Jurkat, Clone E6-1 (cell line): ENCODE measurements around the gene C2orf78.
"Not testable (repeated sequence)": the region's sequence is repeated elsewhere in the genome, so short reads cannot be mapped to it uniquely, and the experiment has no call there.

ENCODE experiments used
- DNase-seq: peaks from one replicate; pipeline ENCODE4 v3.0.0-alpha.2; 2011; ENCODE audit warnings: low read depth, low spot score
- H3K4me3 ChIP-seq: 2 replicates; pipeline ENCODE4 v1.5.1; 2011; ENCODE audit warnings: mild to moderate bottlenecking, low read length, control low read depth, moderate library complexity

C2orf78 gene

GRCh38 chr2:73776869-73777519 lies 7.0 kb upstream of the C2orf78 start:
- no peak overlapping the region for H3K4me3 ChIP-seq
- DNase-seq, result no peak

DNA sequence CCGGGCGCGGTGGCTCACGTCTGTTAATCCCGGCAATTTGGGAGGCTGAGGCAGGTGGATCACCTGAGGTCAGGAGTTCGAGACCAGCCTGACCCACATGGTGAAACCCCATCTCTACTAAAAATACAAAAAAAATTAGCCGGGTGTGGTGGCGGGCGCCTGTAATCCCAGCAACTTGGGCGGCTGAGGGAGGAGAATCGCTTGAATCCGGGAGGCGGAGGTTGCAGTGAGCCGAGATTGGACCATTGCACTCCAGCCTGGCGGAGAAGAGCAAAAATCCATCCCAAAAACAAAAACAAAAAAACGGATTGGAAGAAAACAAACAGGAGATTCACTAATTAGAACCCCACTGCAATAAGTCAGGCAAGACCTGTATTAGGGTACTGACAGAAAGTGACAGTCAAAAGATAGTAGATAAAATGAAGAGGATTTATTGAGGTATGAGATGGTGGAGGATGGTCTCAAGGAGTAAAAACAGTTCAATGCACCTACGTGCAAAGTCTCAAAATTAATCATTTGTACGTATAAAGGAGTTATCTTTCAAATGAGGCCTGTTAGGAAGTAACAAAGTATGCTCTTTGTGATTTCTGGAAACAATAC lies 5.0 kb upstream of the C2orf78 start:
- not testable (repeated sequence) for DNase-seq
- peak overlapping the region; percentile 99 for H3K4me3 ChIP-seq

- peak; percentile 94 for DNase-seq
- peak within 1 kb of the TSS; percentile 99 for H3K4me3 ChIP-seq
Observed at GRCh38 chr2:73779467-73780236, 4.3 kb upstream of the C2orf78 start, which contains the start of gene DUSP11. DUSP11 (minus strand) TSS chr2:73780103; CDS start chr2:73779974, 129 bp downstream.

DNA sequence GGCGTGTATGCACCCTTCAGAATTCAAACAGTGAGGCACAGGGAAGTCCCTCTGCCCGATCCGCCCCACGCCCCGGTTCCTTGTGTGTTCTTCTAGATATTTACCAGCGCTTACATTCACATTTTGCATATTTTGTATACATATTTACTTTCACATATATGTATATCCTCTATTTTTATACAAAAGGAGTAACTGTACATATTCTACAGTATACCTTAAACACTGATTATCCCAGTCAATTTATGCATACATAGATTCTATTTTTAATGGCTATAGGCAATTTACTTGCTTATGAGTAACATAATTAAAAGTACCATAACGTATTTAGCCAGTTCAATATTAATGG lies 3.8 kb upstream of the C2orf78 start:
- H3K4me3 ChIP-seq, result peak overlapping the region; percentile 99
- DNase-seq, result no peak

DNA sequence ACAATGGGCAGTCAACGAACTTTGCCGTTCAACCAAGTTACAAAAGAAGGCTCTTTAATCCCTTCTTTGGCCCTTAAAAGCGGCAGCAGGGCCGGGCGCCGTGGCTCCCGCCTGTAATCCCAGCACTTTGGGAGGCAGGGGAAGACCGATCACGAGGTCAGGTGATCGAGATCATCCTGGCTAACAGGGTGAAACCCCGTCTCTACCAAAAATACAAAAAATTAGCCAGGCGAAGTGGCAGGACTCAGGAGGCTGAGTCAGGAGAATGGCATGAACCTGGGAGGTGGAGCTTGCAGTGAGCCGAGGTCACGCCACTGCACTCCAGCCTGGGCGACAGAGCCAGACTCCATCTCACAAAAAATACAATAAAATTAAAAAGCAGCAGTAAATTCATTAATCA lies 581 bp upstream of the C2orf78 start:
- not testable (repeated sequence) for H3K4me3 ChIP-seq, DNase-seq

DNA sequence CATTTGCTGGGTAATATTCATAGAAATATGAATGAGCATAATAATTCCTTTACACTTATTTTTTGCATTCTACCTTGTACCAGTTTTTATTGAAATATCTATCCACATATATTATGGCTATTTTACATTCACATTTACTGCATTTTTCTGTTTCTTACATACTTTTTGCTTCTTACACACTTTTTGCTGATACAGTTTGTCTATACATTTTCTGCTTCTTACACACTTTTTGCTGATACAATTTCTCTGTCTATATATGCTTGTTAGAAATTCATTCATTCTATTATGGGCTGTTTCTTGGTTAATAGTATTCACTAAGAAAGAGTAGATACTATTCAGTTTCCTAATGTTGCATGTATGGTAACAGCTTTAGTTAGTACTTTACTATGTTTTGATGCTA lies 27.9 kb downstream of the C2orf78 start:
- H3K4me3 ChIP-seq, result no peak overlapping the region
- no peak for DNase-seq

DNA sequence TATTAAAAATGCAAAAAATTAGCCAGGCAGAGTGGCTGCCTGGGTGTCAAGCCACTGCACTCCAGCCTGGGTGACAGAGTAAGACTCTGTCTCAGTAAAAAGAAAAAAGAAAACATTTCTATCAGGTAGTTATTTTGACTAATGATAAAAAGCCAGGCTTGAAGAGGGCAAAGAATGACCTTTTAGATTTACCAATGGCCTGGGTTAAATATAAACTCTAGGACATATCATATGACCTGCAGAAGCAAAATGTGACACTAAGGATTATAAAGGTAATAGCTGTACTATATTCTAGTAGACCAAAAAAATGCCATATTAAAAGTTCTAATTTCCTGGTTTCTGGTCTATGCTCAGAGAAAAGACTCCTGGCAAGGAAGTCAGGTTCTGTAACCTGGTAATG lies 28.7 kb downstream of the C2orf78 start:
- no peak for DNase-seq
- H3K4me3 ChIP-seq, result no peak overlapping the region

DNA sequence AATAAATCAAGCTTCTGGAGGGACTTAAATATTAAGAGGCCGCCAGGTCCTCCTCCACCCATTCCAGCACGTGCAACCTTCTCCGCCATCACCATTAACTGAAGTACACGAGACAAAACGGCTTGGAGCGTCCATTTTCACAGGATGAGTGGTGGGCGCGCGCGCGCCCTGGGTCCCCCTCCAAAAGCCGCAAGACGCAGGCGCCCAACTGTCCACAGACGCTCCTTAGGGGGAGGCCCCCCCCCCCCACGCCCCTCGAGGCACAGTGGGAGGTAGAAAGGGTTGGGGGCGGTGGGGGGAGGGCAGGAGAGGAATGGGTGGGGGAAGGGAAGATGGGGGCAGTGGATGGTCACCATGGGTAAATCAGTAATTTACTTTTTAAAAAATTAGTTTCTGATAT lies 34.3 kb downstream of the C2orf78 start:
- H3K4me3 ChIP-seq, result no peak overlapping the region
- DNase-seq, result no peak

DNA sequence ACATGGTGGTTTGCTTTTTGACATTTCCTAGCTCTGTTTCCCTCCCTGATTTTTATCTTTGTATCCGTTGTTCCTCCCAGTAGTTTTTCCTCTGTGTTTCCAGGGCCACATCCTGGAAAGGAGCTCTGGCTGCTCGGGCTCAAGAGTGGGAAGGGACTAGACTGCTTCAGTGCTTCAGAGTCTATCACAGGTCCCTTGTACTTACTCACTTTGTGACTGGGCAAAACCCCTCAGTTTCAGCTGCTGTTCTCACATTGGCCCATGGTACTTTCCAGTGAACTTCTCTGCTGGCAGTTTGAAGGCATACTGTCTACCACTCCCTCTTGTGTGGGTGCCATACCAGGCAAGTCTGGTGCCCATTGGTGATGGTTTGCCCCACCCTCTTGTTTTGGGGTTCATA lies 37.2 kb downstream of the C2orf78 start:
- DNase-seq, result no peak
- H3K4me3 ChIP-seq, result no peak overlapping the region

- DNase-seq, result no peak
- H3K4me3 ChIP-seq, result no peak overlapping the region
Observed at GRCh38 chr2:73821669-73822068, 37.7 kb downstream of the C2orf78 start.

DNA sequence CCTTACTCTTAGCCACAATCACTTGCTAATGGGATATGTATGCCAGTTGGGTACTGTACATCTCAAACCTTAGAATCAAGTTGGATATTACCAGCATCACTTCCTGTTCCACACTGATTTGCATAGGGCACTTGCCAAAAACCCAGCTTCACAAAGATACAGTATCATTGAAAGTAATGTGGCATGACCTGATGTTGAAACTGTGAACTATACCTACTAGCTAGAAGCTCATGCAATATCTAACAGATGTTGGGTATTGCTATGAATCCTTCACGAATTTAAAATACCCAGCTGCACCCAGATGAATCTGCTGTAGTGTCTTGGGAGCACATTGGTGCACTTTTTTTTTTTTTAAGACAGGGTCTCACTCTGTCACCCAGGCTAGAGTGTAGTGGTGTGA lies 38.3 kb downstream of the C2orf78 start:
- no peak for DNase-seq
- no peak overlapping the region for H3K4me3 ChIP-seq

DNA sequence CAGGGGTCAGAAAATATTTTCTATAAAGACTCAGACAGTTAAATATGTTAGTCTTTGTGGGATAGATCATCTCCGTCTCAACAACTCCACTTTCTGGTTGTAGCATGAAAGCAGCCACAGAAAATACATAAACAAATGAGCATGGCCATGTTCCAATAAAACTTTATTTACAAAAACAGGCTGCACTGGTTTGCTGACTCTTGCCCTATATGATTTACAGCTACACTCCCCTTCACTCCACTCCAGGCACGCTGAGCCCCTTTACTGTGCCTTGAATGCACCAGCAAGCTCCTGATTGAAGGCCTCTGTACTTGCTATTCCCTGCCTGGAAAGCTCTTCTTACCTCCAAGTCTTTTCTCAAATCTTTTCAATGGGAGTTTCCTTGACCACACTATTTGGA lies 39.0 kb downstream of the C2orf78 start:
- no peak overlapping the region for H3K4me3 ChIP-seq
- DNase-seq, result no peak

DNA sequence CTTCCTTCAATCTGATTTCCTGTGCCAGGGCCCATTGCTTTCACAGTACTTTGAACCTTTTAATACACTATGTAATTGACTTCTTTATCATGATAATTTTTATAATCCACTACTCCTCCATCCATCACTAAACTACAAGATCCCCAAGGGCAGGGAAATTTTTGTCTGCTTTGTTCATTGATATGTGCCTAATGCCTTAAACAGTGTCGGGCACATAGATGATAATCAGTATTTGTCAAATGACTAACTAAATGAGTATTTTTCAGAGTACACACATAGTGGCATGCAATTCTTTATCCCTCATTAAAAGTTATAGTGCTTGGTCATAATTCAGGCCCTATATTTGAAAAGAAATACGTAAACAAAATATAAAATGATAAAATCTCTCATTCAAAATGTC lies 39.4 kb downstream of the C2orf78 start:
- no peak overlapping the region for H3K4me3 ChIP-seq
- no peak for DNase-seq

DNA sequence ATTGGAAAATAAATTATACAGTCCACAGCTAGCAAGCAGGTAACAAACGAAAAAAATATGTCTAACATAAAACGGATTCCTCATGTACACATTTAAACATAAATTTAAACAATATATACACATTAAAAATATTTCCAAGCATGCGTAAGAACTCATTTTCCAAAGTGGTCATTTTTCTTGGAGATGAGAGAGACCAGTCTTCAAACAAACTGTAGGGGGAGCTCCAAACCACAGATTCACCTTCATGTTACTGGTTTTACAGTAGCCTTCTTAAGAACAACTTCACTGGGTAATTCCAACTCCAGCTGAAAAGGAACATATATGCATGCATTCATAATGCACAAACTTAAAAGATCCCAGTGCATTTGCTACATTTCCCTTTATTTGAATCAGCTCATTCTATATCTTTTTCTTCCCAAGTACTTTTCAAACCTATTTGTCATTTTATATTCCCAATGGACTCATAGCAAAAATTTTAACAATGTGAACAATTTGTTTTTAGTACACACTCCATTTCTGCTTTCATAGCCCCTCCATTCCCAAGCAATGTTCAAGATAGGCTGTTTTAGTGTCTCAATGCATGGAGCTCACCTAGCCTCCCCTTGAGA lies 40.0 kb downstream of the C2orf78 start:
- H3K4me3 ChIP-seq, result no peak overlapping the region
- DNase-seq, result peak; percentile 84

DNA sequence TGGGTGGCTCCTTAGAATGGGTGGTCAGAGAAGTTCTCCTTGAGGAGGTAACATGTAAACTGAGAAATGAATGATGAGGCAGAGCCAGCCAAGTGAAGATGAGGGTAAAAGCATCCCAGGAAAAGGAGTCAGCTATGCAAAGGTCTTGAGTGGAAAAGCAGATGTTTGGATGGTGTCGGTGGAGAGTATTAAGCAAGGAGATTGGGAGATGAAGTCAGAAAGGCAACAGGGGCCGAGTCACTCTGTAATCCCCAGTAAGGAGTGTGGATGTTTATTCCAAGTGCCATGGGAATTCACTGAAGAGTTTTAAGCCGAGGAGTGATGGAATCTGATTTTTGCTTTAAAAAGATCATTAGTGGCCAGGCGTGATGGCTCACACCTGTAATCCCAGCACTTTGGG lies 41.4 kb downstream of the C2orf78 start:
- no peak overlapping the region for H3K4me3 ChIP-seq
- no peak for DNase-seq

- peak; percentile 49 for DNase-seq
- no peak overlapping the region for H3K4me3 ChIP-seq
Observed at GRCh38 chr2:73827018-73827417, 43.0 kb downstream of the C2orf78 start.

DNA sequence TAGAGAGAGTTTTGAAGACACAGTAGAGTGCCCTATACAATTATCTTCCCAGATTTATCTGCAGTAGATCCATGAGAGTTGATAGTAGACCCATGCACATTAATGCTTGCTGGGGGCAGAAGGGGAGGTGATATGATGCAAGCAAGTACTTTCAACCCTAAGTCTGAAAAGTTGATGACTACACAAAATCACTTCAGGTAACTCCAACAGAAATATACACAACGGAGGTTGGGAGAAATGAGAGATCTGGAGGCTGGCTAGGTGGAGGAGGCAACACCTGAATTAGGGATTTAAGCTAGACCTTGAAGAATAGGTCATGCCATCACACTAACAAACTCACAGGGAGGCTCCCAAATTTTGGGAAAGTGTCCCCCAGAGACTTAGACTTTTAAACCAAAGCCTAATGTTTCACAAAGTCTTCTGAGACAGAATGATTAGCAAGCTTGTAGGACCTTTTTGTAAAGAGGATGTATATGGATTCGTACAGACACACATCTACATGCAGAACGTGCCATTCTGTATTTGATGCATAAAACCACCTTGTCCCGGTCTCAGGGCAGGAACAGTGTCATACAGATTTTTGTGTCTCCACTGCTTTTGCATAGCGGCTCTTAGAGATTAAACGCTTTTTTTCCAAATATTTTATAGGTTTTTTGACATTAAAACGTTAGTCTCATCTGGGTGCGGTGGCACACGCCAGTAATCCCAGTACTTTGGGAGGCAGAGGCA lies 43.8 kb downstream of the C2orf78 start:
- no peak for DNase-seq
- peak overlapping the region; percentile 96 for H3K4me3 ChIP-seq

DNA sequence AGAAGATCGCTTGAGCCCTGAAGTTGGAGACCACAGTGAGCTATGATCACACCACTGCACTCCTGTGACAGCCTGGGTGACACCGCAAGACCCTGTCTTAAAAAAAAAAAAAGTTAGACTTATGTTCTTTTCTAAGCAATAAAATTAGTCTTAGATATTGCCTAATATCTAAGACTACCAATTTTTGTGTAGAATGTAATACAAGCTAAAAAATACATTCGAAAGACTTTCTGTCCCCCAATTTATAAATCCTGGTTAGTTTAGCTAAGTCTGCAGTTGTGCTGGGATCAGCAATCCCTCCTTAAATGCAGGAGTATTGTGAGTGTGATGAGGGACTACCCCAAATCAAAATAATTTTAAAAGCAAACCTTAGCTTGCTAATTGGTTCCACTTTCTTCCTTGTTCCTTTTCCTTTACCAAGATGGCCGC lies 44.4 kb downstream of the C2orf78 start:
- DNase-seq, result no peak
- H3K4me3 ChIP-seq, result peak overlapping the region; percentile 96

DNA sequence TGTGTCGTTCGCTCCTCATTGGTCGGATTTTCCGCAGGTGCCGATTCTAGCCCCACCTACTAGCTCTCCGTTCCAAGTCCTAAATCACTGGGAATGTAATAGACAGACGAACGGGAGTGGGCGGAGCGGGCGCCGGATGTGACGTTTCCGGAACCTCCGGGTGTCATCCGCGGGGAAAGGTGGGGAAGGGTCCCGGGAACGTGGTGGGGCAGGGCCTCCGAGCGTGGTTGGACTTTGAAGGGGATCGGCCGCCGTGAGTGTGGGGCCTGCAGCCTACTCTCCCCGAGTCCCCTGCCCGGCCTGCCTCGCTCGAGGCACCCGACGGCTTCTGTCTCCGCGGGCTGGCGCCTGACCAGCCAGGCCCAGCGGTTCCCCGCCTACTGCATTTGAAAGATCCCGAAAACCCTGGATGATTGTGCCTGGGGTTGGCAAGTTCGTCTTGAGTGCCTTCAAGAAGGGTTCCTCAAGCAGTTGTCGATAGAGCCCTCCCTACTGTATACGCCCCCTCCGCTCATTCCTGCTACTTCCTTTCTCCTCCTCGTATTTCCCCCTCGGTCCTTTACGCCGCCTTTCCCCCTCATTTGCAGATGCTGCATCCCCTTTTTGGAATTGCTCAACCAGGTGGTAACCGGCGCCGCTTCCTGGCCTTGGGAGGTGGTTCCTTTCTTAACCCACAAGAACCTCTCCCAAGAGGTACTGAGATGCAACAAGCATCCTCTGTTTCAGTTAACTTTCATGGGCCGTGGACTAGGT lies 45.0 kb downstream of the C2orf78 start, which contains the start of gene STAMBP:
Gene STAMBP, plus strand, starts transcription at position 144 of the 753 bp plus-strand sequence. CDS start 1,896 bp downstream, outside the sequence.
- DNase-seq, result peak; percentile 97
- H3K4me3 ChIP-seq, result peak within 1 kb of the TSS; percentile 96
